ENCODE measurements around the gene MAP3K8.

DNA sequence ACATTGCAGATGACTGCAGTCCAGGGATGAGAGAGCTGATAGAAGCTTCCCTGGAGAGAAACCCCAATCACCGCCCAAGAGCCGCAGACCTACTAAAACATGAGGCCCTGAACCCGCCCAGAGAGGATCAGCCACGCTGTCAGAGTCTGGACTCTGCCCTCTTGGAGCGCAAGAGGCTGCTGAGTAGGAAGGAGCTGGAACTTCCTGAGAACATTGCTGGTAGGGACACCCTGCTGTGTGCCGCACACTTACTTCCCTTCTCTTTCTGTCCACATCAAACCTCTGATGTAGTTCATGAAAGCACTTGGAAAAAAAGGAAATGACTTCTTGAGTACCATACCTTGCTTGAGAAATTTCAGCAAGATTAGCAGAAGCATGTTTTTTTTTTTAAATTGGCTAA is 25.3 kb downstream of the MAP3K8 start:
- TF ChIP-seq POLR2A (IDR thresholded peaks at IDR 0.05), result no peak
- TF ChIP-seq, protein P1, sequence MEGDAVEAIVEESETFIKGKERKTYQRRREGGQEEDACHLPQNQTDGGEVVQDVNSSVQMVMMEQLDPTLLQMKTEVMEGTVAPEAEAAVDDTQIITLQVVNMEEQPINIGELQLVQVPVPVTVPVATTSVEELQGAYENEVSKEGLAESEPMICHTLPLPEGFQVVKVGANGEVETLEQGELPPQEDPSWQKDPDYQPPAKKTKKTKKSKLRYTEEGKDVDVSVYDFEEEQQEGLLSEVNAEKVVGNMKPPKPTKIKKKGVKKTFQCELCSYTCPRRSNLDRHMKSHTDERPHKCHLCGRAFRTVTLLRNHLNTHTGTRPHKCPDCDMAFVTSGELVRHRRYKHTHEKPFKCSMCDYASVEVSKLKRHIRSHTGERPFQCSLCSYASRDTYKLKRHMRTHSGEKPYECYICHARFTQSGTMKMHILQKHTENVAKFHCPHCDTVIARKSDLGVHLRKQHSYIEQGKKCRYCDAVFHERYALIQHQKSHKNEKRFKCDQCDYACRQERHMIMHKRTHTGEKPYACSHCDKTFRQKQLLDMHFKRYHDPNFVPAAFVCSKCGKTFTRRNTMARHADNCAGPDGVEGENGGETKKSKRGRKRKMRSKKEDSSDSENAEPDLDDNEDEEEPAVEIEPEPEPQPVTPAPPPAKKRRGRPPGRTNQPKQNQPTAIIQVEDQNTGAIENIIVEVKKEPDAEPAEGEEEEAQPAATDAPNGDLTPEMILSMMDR (IDR thresholded peaks at IDR 0.05), result no peak
